GM12801 (cell line): ENCODE results near the gene RALGPS1.

ENCODE experiments used
- TF ChIP-seq, protein P1 (sequence below): IDR thresholded peaks from one replicate; pipeline ENCODE4 v1.5.1; 2011; ENCODE audit warnings: control low read depth; ENCODE audit not compliant: insufficient read length; ENCODE audit errors: extremely low read depth

The RALGPS1 gene

DNA sequence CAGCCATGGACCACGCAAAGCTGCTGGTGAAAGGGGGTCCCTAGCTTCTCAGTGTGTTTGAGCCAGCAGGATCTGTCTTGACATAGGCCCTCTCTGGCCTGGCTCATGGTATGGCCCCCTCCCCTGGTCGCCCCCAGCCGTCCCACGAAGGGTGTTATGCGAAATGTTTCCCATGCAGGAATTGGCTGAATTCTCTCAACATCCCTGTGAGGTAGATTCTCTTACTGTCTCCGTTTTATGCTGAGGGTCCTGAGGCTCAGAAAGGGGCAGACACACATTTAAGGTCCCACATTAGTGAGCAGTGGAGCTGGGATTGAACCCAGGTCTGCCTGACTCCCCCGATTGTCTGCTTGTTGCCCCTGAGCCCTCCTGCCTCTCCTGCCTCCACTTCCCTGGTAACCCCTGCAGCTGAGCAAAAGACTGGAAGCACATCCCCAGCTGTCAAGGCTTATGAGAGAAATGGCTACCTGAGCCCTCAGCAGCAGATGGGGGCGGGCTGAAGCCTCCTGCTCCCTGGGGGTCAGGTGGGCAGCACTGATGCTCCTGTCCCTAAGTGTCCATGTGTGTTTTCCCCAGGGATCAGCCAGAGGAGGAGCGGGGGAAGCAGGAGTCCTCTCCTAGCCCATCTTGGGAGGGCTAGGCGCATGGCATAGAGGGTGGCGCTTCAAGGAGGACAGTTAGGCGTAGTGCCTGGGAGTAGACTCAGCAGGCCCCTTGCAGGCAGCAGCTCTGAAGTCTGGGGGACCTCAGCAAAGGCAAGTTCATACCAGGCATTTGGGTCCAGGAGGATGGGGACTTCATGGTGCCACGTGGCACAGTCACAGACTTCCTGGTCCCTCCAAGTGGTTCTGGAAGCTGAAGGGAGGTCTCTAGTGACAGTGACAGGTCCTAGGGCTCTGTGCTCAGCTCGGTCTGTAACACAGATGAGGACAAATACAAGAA, 301.0 kb downstream of the RALGPS1 start:
- TF ChIP-seq, protein P1, sequence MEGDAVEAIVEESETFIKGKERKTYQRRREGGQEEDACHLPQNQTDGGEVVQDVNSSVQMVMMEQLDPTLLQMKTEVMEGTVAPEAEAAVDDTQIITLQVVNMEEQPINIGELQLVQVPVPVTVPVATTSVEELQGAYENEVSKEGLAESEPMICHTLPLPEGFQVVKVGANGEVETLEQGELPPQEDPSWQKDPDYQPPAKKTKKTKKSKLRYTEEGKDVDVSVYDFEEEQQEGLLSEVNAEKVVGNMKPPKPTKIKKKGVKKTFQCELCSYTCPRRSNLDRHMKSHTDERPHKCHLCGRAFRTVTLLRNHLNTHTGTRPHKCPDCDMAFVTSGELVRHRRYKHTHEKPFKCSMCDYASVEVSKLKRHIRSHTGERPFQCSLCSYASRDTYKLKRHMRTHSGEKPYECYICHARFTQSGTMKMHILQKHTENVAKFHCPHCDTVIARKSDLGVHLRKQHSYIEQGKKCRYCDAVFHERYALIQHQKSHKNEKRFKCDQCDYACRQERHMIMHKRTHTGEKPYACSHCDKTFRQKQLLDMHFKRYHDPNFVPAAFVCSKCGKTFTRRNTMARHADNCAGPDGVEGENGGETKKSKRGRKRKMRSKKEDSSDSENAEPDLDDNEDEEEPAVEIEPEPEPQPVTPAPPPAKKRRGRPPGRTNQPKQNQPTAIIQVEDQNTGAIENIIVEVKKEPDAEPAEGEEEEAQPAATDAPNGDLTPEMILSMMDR, result no peak

DNA sequence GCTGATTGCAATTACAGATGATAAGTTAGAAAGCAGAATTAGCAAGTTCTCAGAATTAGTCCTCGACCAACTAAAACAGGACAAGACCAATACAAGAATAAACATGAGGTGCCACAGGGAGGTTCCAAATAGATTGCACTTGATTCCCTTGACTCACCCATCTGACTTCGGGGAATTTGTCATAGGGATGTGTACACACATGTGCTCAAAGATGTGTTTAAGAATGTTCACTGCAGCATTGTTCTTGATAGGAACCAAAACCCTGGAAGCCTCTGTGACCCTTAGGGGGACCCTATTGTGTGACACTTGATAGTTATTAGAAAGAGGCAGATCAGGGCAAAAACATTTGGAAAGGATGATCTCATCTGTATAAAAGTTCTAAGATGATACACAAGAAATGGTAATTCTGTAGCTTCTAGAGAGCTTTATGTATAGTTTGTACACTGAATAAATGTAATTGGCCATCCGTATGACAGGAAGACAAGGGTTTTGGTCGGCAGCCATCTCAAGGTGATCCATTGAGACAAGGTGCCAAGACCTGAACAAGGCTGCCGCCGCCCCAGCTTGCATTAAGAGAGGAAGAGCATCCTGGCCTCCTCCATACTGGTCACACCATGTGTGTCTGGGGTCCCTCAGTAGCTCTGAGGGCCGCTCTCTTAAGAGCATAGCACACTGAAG, 301.8 kb downstream of the RALGPS1 start:
- TF ChIP-seq, protein P1, result no peak

DNA sequence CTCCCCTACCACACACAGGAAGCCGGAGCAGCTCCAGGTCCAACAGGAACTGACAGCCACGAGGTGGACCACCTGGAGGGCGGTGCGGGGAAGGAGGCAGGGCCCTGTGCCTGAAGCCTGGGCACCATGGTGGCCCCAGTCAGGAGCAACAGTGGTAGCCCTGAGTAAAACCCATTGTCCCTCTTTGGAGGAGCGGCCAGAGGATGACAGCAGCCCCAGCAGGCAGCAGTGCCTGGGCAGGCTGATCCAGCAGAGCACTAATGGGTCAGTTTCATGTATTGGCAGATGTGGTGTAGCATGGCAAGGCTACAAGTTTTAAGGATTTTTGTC, 302.3 kb downstream of the RALGPS1 start:
- TF ChIP-seq, protein P1, result no peak

DNA sequence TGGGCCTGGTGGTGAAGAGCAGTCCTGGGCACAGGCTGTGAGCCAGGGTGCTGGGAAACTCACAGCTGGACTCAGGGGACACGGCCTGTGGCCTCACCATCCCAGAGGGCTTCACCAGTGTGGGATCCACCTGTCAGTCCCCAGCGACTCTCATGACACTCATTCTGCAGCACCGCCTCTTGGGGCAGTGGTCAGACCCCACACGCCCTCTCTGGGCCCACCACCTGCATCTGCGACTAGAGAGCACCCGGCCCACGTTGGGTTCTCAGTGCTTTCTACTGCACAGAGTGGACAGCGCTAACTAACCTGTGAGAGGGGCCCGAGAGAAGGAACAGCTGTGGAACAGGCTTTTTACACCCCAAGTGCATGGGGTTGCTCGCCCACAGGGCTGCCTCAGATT, 304.2 kb downstream of the RALGPS1 start:
- TF ChIP-seq, protein P1, result no peak

DNA sequence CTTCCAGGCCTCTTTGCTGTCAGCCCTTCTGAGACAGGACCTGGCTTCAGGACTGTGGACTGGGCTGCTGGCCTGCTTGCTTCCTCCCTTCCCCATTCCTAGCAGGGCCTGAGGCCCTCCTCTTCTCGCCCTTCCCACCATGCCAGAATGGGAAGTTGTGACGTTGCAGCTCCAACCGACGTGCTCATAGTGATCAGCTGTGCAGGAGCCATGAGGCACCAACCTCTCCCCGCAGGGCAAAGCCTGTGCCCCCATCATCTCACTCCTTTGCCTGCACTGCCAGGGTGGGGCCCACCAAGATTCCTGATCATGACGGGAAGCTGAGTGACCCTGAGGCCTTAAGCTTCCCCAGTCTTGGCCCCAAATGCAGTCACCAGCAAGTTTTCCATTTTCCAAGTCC, 304.9 kb downstream of the RALGPS1 start:
- TF ChIP-seq, protein P1, result no peak

DNA sequence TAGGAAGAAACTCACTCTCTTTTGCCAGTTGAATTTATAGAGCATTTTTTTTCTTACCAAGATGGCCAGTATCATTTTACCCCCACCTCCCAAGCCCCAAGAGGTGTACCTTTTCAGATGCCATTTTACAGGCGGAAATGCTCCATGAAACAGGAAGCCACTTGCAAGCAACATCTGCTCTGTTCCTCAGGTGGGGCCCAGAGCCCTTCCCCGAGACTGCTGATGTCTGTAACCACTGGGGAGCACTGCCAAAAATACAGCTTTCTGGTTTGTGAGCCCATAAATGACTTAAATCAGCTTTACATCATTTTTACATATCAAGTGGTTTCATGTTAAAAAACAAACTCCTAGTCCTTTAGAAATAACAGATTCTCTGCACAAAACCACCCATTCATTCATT, 307.1 kb downstream of the RALGPS1 start:
- TF ChIP-seq, protein P1, result no peak

DNA sequence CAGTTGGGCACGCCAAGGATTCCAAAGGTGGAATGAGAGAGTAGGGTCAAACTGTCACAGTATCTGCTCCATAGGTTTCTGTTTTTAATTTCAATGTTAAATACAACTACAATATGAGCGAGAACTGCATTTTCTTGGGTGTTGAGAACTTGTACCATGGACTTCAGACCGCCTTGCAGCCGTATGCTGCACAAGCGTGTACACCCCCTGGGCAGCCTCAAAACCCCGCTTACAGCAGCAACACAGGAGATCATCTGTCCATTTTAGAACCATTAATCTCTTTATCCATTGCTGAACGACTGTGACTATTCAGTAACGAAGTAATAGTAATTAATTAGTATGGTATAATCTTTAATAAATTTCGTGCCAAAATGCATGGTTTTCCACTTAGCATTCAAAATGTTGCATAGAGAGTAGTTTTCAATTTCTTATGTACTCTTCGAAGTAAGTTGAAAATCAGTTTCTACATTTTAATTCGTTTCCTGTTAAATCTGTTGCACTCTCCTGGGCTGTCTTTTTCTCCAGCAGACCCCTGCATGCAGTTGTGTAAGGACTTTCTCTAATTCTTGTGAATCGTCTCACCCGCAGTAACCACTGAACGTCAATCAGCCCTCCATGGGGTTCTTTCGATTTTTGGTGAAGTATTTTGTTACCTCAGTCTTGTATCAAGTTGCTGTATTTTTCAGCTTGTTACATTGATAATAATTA, 308.0 kb downstream of the RALGPS1 start:
- TF ChIP-seq, protein P1, result no peak
